ENCODE data around the gene PRKN.

DNA sequence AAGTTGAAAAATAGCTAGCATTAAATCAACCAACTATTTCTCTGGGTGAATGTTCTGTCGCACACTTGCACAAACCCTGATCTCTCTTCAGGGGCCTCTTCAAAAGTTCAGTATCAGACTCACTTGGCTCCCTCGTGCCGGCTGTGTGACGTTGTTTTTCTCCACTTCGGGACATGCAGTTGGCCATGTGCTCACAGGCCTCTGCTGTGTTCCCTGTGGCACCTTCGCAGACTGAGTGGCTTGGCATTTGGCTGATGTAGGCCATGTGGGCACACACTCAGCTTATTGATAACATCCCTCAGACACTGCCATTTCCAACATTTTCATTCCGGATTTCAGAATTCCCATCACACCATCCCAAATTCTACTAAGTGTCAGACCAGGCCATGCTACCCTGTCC lies 49.5 kb upstream of the PRKN start:
- TF ChIP-seq EP300 (IDR thresholded peaks at IDR 0.05; ENCODE audit: low read depth) (no peak), POLR2AphosphoS5 (IDR thresholded peaks at IDR 0.05) (no peak), POLR2A (IDR thresholded peaks at IDR 0.05) (no peak)
- TF ChIP-seq, protein P1, sequence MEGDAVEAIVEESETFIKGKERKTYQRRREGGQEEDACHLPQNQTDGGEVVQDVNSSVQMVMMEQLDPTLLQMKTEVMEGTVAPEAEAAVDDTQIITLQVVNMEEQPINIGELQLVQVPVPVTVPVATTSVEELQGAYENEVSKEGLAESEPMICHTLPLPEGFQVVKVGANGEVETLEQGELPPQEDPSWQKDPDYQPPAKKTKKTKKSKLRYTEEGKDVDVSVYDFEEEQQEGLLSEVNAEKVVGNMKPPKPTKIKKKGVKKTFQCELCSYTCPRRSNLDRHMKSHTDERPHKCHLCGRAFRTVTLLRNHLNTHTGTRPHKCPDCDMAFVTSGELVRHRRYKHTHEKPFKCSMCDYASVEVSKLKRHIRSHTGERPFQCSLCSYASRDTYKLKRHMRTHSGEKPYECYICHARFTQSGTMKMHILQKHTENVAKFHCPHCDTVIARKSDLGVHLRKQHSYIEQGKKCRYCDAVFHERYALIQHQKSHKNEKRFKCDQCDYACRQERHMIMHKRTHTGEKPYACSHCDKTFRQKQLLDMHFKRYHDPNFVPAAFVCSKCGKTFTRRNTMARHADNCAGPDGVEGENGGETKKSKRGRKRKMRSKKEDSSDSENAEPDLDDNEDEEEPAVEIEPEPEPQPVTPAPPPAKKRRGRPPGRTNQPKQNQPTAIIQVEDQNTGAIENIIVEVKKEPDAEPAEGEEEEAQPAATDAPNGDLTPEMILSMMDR (IDR thresholded peaks at IDR 0.05), result no peak
